Kidney glomerular epithelial cell (primary cell): ENCODE measurements around the gene KCND3.
A peak's percentile ranks its signal among the peaks of the same experiment; 100 is the strongest.

ENCODE experiments used
- DNase-seq: peaks from one replicate; lab custom pipeline; 2025; lab: John Stamatoyannopoulos, UW

KCND3 gene

GRCh38 chr1:111958075-111958474, 31.4 kb downstream of the KCND3 start:
- no peak for DNase-seq

GRCh38 chr1:111956155-111956771, 33.2 kb downstream of the KCND3 start:
- DNase-seq, result no peak

- DNase-seq, result no peak
These were observed 33.7 kb downstream of the KCND3 start for GRCh38 chr1:111955755-111956154.

- DNase-seq, result no peak
These were observed 35.7 kb downstream of the KCND3 start for GRCh38 chr1:111953797-111954196.

- no peak for DNase-seq
These were observed 37.3 kb downstream of the KCND3 start for GRCh38 chr1:111952125-111952657.

- peak; percentile 39 for DNase-seq
These were observed 41.0 kb downstream of the KCND3 start for GRCh38 chr1:111948209-111949171.

- no peak for DNase-seq
These were observed 45.4 kb downstream of the KCND3 start for GRCh38 chr1:111943846-111944749.

GRCh38 chr1:111943066-111943465, 46.4 kb downstream of the KCND3 start:
- DNase-seq, result no peak

GRCh38 chr1:111938536-111938935, 50.9 kb downstream of the KCND3 start:
- DNase-seq, result no peak

GRCh38 chr1:111938123-111938522, 51.3 kb downstream of the KCND3 start:
- DNase-seq, result no peak

- no peak for DNase-seq
These were observed 52.2 kb downstream of the KCND3 start for GRCh38 chr1:111937147-111937725.

- no peak for DNase-seq
These were observed 55.2 kb downstream of the KCND3 start for GRCh38 chr1:111934106-111934852.

- DNase-seq, result no peak
These were observed 59.1 kb downstream of the KCND3 start for GRCh38 chr1:111930356-111930755.

GRCh38 chr1:111928531-111928930, 60.9 kb downstream of the KCND3 start:
- no peak for DNase-seq

- DNase-seq, result no peak
These were observed 61.8 kb downstream of the KCND3 start for GRCh38 chr1:111927652-111928051.

- no peak for DNase-seq
These were observed 64.7 kb downstream of the KCND3 start for GRCh38 chr1:111924786-111925185.

- no peak for DNase-seq
These were observed 65.7 kb downstream of the KCND3 start for GRCh38 chr1:111923766-111924165.

- DNase-seq, result no peak
These were observed 67.5 kb downstream of the KCND3 start for GRCh38 chr1:111921948-111922347.

GRCh38 chr1:111920221-111921024, 69.0 kb downstream of the KCND3 start:
- DNase-seq, result no peak
